Measurements from ENCODE around the gene KANSL1L.

DNA sequence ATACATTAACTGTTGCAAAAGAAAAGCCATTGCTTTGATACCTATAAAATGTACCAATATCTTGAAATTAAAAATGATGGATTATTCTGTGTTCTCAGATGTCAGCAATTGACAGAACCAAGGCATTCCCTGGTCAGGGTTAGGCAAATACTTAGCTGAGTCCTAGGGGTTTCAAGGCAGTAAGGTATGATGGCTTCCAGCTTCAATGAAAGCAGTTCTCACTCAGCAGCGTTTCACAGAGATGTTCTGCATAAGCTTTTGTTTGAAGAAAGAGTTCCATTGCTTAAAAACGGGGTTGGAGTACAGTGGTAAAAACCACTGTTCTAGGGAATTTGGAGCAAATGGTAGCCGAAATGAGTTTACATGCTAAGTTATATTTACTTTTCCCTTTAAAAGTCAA lies 17.0 kb upstream of the KANSL1L start:
- TF ChIP-seq, protein P1, sequence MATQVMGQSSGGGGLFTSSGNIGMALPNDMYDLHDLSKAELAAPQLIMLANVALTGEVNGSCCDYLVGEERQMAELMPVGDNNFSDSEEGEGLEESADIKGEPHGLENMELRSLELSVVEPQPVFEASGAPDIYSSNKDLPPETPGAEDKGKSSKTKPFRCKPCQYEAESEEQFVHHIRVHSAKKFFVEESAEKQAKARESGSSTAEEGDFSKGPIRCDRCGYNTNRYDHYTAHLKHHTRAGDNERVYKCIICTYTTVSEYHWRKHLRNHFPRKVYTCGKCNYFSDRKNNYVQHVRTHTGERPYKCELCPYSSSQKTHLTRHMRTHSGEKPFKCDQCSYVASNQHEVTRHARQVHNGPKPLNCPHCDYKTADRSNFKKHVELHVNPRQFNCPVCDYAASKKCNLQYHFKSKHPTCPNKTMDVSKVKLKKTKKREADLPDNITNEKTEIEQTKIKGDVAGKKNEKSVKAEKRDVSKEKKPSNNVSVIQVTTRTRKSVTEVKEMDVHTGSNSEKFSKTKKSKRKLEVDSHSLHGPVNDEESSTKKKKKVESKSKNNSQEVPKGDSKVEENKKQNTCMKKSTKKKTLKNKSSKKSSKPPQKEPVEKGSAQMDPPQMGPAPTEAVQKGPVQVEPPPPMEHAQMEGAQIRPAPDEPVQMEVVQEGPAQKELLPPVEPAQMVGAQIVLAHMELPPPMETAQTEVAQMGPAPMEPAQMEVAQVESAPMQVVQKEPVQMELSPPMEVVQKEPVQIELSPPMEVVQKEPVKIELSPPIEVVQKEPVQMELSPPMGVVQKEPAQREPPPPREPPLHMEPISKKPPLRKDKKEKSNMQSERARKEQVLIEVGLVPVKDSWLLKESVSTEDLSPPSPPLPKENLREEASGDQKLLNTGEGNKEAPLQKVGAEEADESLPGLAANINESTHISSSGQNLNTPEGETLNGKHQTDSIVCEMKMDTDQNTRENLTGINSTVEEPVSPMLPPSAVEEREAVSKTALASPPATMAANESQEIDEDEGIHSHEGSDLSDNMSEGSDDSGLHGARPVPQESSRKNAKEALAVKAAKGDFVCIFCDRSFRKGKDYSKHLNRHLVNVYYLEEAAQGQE (IDR thresholded peaks at IDR 0.05; ENCODE audit: unreplicated experiment) = no peak
- TF ChIP-seq, protein P2, sequence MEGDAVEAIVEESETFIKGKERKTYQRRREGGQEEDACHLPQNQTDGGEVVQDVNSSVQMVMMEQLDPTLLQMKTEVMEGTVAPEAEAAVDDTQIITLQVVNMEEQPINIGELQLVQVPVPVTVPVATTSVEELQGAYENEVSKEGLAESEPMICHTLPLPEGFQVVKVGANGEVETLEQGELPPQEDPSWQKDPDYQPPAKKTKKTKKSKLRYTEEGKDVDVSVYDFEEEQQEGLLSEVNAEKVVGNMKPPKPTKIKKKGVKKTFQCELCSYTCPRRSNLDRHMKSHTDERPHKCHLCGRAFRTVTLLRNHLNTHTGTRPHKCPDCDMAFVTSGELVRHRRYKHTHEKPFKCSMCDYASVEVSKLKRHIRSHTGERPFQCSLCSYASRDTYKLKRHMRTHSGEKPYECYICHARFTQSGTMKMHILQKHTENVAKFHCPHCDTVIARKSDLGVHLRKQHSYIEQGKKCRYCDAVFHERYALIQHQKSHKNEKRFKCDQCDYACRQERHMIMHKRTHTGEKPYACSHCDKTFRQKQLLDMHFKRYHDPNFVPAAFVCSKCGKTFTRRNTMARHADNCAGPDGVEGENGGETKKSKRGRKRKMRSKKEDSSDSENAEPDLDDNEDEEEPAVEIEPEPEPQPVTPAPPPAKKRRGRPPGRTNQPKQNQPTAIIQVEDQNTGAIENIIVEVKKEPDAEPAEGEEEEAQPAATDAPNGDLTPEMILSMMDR (conservative IDR thresholded peaks at IDR 0.05; ENCODE audit: low read depth in 2 of 2) = no peak
- TF ChIP-seq CREB1 (CRISPR knock-in tag; IDR thresholded peaks at IDR 0.05; ENCODE audit: low read depth) (no peak), POLR2AphosphoS5 (IDR thresholded peaks at IDR 0.05; ENCODE audit: low read depth) (no peak), ZNF462 (CRISPR knock-in tag; IDR thresholded peaks at IDR 0.05) (no peak), JUNB (IDR thresholded peaks at IDR 0.05; ENCODE audit: unreplicated experiment) (no peak), EZH2phosphoT487 (IDR thresholded peaks at IDR 0.05; ENCODE audit: unreplicated experiment) (no peak)
- TF ChIP-seq, protein P3, sequence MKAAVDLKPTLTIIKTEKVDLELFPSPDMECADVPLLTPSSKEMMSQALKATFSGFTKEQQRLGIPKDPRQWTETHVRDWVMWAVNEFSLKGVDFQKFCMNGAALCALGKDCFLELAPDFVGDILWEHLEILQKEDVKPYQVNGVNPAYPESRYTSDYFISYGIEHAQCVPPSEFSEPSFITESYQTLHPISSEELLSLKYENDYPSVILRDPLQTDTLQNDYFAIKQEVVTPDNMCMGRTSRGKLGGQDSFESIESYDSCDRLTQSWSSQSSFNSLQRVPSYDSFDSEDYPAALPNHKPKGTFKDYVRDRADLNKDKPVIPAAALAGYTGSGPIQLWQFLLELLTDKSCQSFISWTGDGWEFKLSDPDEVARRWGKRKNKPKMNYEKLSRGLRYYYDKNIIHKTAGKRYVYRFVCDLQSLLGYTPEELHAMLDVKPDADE (IDR thresholded peaks at IDR 0.05) = no peak
